ENCODE data around the gene WFDC13. TPM values are rescaled to one million over a fixed set of nuclear protein-coding genes. Genes with fewer than 3 reads are reported as not detected.

WFDC13 gene
- total RNA-seq, 4 donors from 2014 or later = not detected

GRCh38 chr20:45735552-45735951, 33.7 kb downstream of the WFDC13 start:
- DNase-seq (ENCODE audit: low spot score) (no peak), ATAC-seq (ENCODE audit: low FRiP score) (no peak)
- no peak for TF ChIP-seq CTCF (IDR thresholded peaks at IDR 0.05)

DNA sequence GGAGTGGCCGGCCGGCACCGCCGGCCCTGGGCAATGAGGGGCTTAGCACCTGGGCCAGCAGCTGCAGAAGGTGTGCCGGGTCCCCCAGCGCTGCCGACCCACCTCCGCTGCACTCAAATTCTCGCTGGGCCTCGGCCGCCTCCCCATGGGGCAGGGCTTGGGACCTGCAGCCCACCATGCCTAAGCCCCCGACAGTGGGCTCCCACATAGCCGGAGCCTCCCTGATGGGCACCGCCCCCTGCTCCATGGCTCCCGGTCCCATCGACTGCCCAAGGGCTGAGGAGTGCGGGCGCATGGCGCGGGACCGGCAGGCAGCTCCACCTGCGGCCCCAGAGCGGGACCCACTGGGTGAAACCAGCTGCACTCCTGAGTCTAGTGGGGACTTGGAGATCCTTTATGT, 34.1 kb downstream of the WFDC13 start:
- ATAC-seq (ENCODE audit: low FRiP score) (no peak), DNase-seq (ENCODE audit: low spot score) (no peak)
- no peak for TF ChIP-seq CTCF (IDR thresholded peaks at IDR 0.05)

GRCh38 chr20:45742596-45742995, 40.8 kb downstream of the WFDC13 start:
- no peak for DNase-seq (ENCODE audit: low spot score)
- ATAC-seq (ENCODE audit: low FRiP score) = no peak
- TF ChIP-seq CTCF (IDR thresholded peaks at IDR 0.05) = no peak

DNA sequence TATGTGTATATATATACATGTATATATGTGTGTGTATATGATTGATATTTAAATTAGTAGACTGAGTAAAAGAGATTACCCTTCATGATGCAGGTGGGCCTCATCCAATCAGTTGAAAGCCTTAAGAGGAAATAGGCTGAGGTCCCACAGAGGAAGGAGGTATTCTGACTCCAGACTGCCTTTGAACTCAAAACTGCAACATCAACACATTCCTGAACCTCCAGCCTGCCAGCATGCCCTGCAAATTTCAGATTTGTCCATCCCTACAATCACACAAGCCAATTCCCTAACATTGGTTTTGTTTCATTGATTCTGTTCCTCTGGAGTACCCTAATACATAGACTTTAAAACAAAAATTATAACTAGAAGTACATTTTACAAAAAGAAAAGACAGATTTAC, 43.2 kb downstream of the WFDC13 start:
- DNase-seq (ENCODE audit: low spot score) = no peak
- no peak for TF ChIP-seq CTCF (IDR thresholded peaks at IDR 0.05)
- no peak for ATAC-seq (ENCODE audit: low FRiP score)

- DNase-seq (ENCODE audit: low spot score) (no peak), ATAC-seq (ENCODE audit: low FRiP score) (no peak)
- no peak for TF ChIP-seq CTCF (IDR thresholded peaks at IDR 0.05)
Measured at GRCh38 chr20:45751721-45752120, 49.9 kb downstream of the WFDC13 start.

DNA sequence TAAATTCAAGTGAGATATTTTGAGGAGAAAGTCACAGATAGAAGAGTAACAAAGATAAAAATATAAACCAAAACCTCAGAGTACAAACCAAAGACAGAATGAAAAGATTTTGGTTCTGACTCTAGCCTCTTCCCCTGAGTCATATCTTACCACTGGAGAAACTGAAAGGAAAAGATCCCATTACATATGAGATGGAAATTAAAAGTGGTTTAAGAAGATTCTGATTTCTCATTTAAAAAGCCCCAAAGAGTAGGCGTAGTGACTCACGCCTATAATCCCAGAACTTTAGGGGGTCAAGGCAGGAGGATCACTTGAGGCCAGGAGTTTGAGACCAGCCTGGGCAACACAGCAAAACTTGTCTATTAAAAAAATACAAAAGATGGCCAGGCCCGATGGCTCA, 50.9 kb downstream of the WFDC13 start:
- no peak for TF ChIP-seq CTCF (IDR thresholded peaks at IDR 0.05)
- ATAC-seq (ENCODE audit: low FRiP score) (no peak), DNase-seq (ENCODE audit: low spot score) (no peak)

GRCh38 chr20:45758096-45758495, 56.3 kb downstream of the WFDC13 start:
- DNase-seq (ENCODE audit: low spot score) = no peak
- TF ChIP-seq CTCF (IDR thresholded peaks at IDR 0.05) = no peak
- ATAC-seq (ENCODE audit: low FRiP score) = no peak

Small RNAs within 50 kb of the gene (small RNA-seq; reads per million reads assigned to genes)
- gene MIR3617 (not detected), gene SPINT5P (not detected)

Other genes with a start within 250 kb of the WFDC13 start
- gene WFDC2, start 232.3 kb upstream of the WFDC13 start, total RNA-seq = 1 to 10 TPM; 3.0 to 8.4 (median 7.0) TPM
- not detected for gene SPINT3, start 186.4 kb upstream of the WFDC13 start, total RNA-seq
- not detected for gene WFDC6, start 162.6 kb upstream of the WFDC13 start, total RNA-seq
- not detected for gene EPPIN, start 154.6 kb upstream of the WFDC13 start, total RNA-seq
- not detected for gene WFDC8, start 122.8 kb upstream of the WFDC13 start, total RNA-seq
- not detected for gene WFDC10A, start 72.3 kb upstream of the WFDC13 start, total RNA-seq
- not detected for gene WFDC9, start 70.8 kb upstream of the WFDC13 start, total RNA-seq
- gene WFDC11, start 31.8 kb upstream of the WFDC13 start, total RNA-seq = not detected
- gene WFDC10B, start 3.0 kb downstream of the WFDC13 start, total RNA-seq = under 1 TPM in 1 of 4 donors, not detected in 3; 0.93 TPM
- gene SPINT4, start 20.3 kb downstream of the WFDC13 start, total RNA-seq = not detected
- 1 to 10 TPM in 1 of 4 donors, not detected in 3; 1.6 TPM for gene WFDC3, start 89.8 kb downstream of the WFDC13 start, total RNA-seq
- gene DNTTIP1, start 89.9 kb downstream of the WFDC13 start, total RNA-seq = 10 to 100 TPM; 12.7 to 38.6 (median 18.1) TPM
- gene UBE2C, start 110.6 kb downstream of the WFDC13 start, total RNA-seq = 10 to 100 TPM in 1 of 4 donors, 1 to 10 TPM in 1, not detected in 2; 1.4 to 10.1 TPM
- 1 to 10 TPM in 3 of 4 donors, not detected in 1; 1.2 to 2.2 (median 1.5) TPM for gene TNNC2, start 125.3 kb downstream of the WFDC13 start, total RNA-seq
- 100 to 1,000 TPM in 1 of 4 donors, 10 to 100 TPM in 3; 42.6 to 147 (median 66.8) TPM for gene SNX21, start 131.8 kb downstream of the WFDC13 start, total RNA-seq
- gene ACOT8, start 155.4 kb downstream of the WFDC13 start, total RNA-seq = 10 to 100 TPM; 16.1 to 35.0 (median 30.8) TPM
- gene ZSWIM3, start 155.6 kb downstream of the WFDC13 start, total RNA-seq = 1 to 10 TPM; 2.3 to 5.0 (median 3.1) TPM
- gene ZSWIM1, start 179.2 kb downstream of the WFDC13 start, total RNA-seq = 1 to 10 TPM; 5.5 to 9.9 (median 7.0) TPM
- 10 to 100 TPM in 1 of 4 donors, 1 to 10 TPM in 3; 1.8 to 27.0 (median 3.6) TPM for gene SPATA25, start 185.6 kb downstream of the WFDC13 start, total RNA-seq
- 10 to 100 TPM in 3 of 4 donors, 1 to 10 TPM in 1; 8.5 to 32.0 (median 11.6) TPM for gene NEURL2, start 189.2 kb downstream of the WFDC13 start, total RNA-seq
- gene CTSA, start 189.3 kb downstream of the WFDC13 start, total RNA-seq = 100 to 1,000 TPM in 1 of 4 donors, 10 to 100 TPM in 3; 79.2 to 148 (median 85.9) TPM
- gene PLTP, start 210.1 kb downstream of the WFDC13 start, total RNA-seq = 1,000 to 10,000 TPM in 1 of 4 donors, 100 to 1,000 TPM in 3; 215 to 1,101 (median 301) TPM
- gene PCIF1, start 232.6 kb downstream of the WFDC13 start, total RNA-seq = 10 to 100 TPM; 18.8 to 36.9 (median 25.8) TPM

Data from omental fat pad (tissue), 4 donors.